H7 (cell line): ENCODE results near the gene TRIM14. TPM values are rescaled to one million over a fixed set of nuclear protein-coding genes. Genes with fewer than 3 reads are reported as not detected.
A peak's percentile ranks its signal among the peaks of the same experiment; 100 is the strongest.

Experiments
- DNase-seq: peaks from one replicate; pipeline ENCODE4 v3.0.0; 2012
- H3K27me3 ChIP-seq: 2 replicates; pipeline ENCODE4 v1.6.0; 2011; ENCODE audit warnings: mild to moderate bottlenecking, low read length; ENCODE audit not compliant: control insufficient read depth, insufficient read depth
- H3K36me3 ChIP-seq: replicated peaks from 2 replicates; pipeline ENCODE4 v1.5.1; 2011; ENCODE audit warnings: low read length; ENCODE audit not compliant: control insufficient read depth, insufficient read depth
- H3K4me3 ChIP-seq: 2 replicates; pipeline ENCODE4 v1.5.1; 2011; ENCODE audit warnings: low read depth, mild to moderate bottlenecking, control low read depth, low read length, moderate library complexity; ENCODE audit not compliant: insufficient read depth
- total RNA-seq: library from RNA; depleted of rRNA; stranded (reverse); fragments of >200 nt; shearing (Covaris generic); gene quantifications from 2 replicates; pipeline ENCODE4 v1.2.3, GENCODE V29; 2014

TRIM14 gene
- total RNA-seq, 1 experiment from 2014 or later: 3.8 TPM

GRCh38 chr9:98148486-98148885 is 29.5 kb upstream of the TRIM14 start:
- Histone ChIP-seq H3K36me3 (peaks cover 4% of the 10 kb centered on the region; the same call in 1 of the 2 replicates), H3K27me3 (no peaks in the 10 kb centered on the region), H3K4me3 (no peak overlapping the region)
- DNase-seq: no peak

GRCh38 chr9:98147582-98147981 is 28.6 kb upstream of the TRIM14 start:
- Histone ChIP-seq H3K4me3 (no peak overlapping the region), H3K36me3 (peaks cover 4% of the 10 kb centered on the region; the same call in 1 of the 2 replicates), H3K27me3 (no peaks in the 10 kb centered on the region)
- no peak for DNase-seq

GRCh38 chr9:98146101-98146991 is 27.3 kb upstream of the TRIM14 start:
- peak; percentile 66 for DNase-seq
- Histone ChIP-seq H3K36me3 (peaks cover 2% of the 10 kb centered on the region; the same call in 1 of the 2 replicates), H3K4me3 (no peak overlapping the region), H3K27me3 (no peaks in the 10 kb centered on the region)

- DNase-seq: no peak
- H3K36me3 ChIP-seq: peaks cover 2% of the 10 kb centered on the region; the same call in 1 of the 2 replicates
- no peaks in the 10 kb centered on the region for H3K27me3 ChIP-seq
- H3K4me3 ChIP-seq: no peak overlapping the region
Measured at GRCh38 chr9:98144631-98145030, 25.6 kb upstream of the TRIM14 start.

GRCh38 chr9:98144076-98144475 is 25.1 kb upstream of the TRIM14 start:
- H3K36me3 ChIP-seq: peaks cover 2% of the 10 kb centered on the region; the same call in 1 of the 2 replicates
- no peak overlapping the region for H3K4me3 ChIP-seq
- DNase-seq: no peak
- H3K27me3 ChIP-seq: no peaks in the 10 kb centered on the region

- no peak for DNase-seq
Measured at GRCh38 chr9:98142925-98143481, 24.0 kb upstream of the TRIM14 start.

GRCh38 chr9:98142182-98142907 is 23.3 kb upstream of the TRIM14 start:
- Histone ChIP-seq H3K4me3 (no peak overlapping the region), H3K27me3 (no peaks in the 10 kb centered on the region), H3K36me3 (peaks cover 2% of the 10 kb centered on the region)
- DNase-seq: no peak

More at GRCh38 chr9:98142925-98143481, 24.0 kb upstream of the TRIM14 start:
- Histone ChIP-seq H3K27me3 (no peaks in the 10 kb centered on the region), H3K4me3 (no peak overlapping the region), H3K36me3 (peaks cover 2% of the 10 kb centered on the region; the same call in 1 of the 2 replicates)

GRCh38 chr9:98140503-98140902 is 21.5 kb upstream of the TRIM14 start:
- H3K4me3 ChIP-seq: no peak overlapping the region
- H3K36me3 ChIP-seq: peaks cover 2% of the 10 kb centered on the region
- no peak for DNase-seq
- H3K27me3 ChIP-seq: no peaks in the 10 kb centered on the region

- no peak overlapping the region for H3K4me3 ChIP-seq
- peaks cover 13% of the 10 kb centered on the region for H3K36me3 ChIP-seq
- DNase-seq: no peak
- no peaks in the 10 kb centered on the region for H3K27me3 ChIP-seq
Measured at GRCh38 chr9:98136489-98136888, 17.5 kb upstream of the TRIM14 start.

GRCh38 chr9:98135938-98136337 is 16.9 kb upstream of the TRIM14 start:
- H3K27me3 ChIP-seq: no peaks in the 10 kb centered on the region
- peaks cover 13% of the 10 kb centered on the region for H3K36me3 ChIP-seq
- DNase-seq: no peak
- no peak overlapping the region for H3K4me3 ChIP-seq

GRCh38 chr9:98135558-98135934 is 16.5 kb upstream of the TRIM14 start:
- no peak overlapping the region for H3K4me3 ChIP-seq
- DNase-seq: no peak
- peaks cover 13% of the 10 kb centered on the region for H3K36me3 ChIP-seq
- H3K27me3 ChIP-seq: no peaks in the 10 kb centered on the region

- H3K36me3 ChIP-seq: peaks cover 13% of the 10 kb centered on the region
- DNase-seq: no peak
Measured at GRCh38 chr9:98134702-98135557, 15.9 kb upstream of the TRIM14 start.

GRCh38 chr9:98132806-98133631 is 14.0 kb upstream of the TRIM14 start:
- Histone ChIP-seq H3K27me3 (no peaks in the 10 kb centered on the region), H3K36me3 (peaks cover 22% of the 10 kb centered on the region), H3K4me3 (no peak overlapping the region)
- peak; percentile 83 for DNase-seq

More at GRCh38 chr9:98134702-98135557, 15.9 kb upstream of the TRIM14 start:
- no peak overlapping the region for H3K4me3 ChIP-seq
- no peaks in the 10 kb centered on the region for H3K27me3 ChIP-seq
